Rectal smooth muscle tissue (tissue), 1 donor: ENCODE data around the gene PPARA.

Experiments
- H3K27ac ChIP-seq: one replicate; pipeline ENCODE4 v1.7.0; 2013; ENCODE audit warnings: low read depth, low read length, inconsistent platforms
- H3K27me3 ChIP-seq: one replicate; pipeline ENCODE4 v1.7.0; 2013; ENCODE audit warnings: low read length; ENCODE audit not compliant: control insufficient read depth, insufficient read depth
- H3K36me3 ChIP-seq: one replicate; pipeline ENCODE4 v1.7.0; 2013; ENCODE audit warnings: low read length; ENCODE audit not compliant: control insufficient read depth, insufficient read depth
- H3K4me1 ChIP-seq: one replicate; pipeline ENCODE4 v1.7.0; 2013; ENCODE audit warnings: low read length; ENCODE audit not compliant: control insufficient read depth, insufficient read depth
- H3K4me3 ChIP-seq: one replicate; pipeline ENCODE4 v1.7.0; 2013; ENCODE audit warnings: low read length
- H3K9ac ChIP-seq: one replicate; pipeline ENCODE4 v1.7.0; 2013; ENCODE audit warnings: low read length

Gene PPARA

DNA sequence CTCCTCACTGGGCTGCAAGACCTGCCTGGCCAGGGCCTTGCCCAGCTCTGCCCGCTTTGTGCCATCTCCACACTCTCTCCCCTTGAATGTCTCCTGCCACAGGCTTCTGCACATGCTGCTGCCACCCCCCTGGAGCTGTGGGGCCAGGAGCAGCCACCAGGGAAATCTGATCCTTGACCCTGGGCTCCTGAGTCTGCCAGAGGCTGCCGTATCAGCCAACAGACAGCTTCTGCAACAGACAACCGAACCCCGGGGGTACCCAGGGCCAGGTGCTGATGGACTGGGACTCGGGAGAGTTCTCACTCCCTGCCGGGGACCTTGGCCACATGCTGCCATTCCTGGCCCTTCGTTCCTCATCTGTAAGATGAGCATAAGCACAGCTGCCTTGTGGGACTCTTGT lies 3.3 kb upstream of the PPARA start:
- H3K27me3 ChIP-seq, result no peaks in the 10 kb centered on the region
- no peak overlapping the region for H3K27ac ChIP-seq
- H3K36me3 ChIP-seq, result no peaks in the 10 kb centered on the region
- H3K4me3 ChIP-seq, result no peak overlapping the region
- H3K9ac ChIP-seq, result no peak overlapping the region
- peaks cover 4% of the 10 kb centered on the region for H3K4me1 ChIP-seq

GRCh38 chr22:46147471-46148267 lies 2.7 kb upstream of the PPARA start:
- H3K4me3 ChIP-seq, result no peak overlapping the region
- H3K9ac ChIP-seq, result no peak overlapping the region
- no peaks in the 10 kb centered on the region for H3K36me3 ChIP-seq
- no peaks in the 10 kb centered on the region for H3K27me3 ChIP-seq
- no peak overlapping the region for H3K27ac ChIP-seq
- peaks cover 4% of the 10 kb centered on the region for H3K4me1 ChIP-seq

DNA sequence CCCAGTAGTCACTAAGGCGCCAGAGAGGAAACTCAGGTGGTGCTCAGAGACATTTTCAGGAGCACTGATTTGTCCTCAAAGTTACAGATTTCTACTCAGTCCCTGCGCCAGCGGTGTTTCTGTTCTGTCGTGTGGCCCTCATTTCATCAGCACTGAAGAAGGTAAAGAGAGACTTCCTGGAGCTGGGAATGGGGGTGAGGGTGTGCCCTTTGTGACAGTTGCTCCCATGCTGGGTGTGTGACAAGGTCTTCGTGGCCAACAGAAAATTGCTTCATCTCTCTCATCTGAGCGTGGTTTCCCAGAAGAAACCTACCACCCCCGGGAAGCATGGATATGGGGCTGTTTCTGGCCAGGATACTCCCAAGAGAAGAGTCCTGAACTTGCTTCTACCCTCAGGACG lies 2.0 kb upstream of the PPARA start:
- Histone ChIP-seq H3K27ac (no peak overlapping the region), H3K36me3 (no peaks in the 10 kb centered on the region), H3K4me1 (peaks cover 4% of the 10 kb centered on the region), H3K4me3 (peak overlapping the region; percentile 87), H3K27me3 (no peaks in the 10 kb centered on the region), H3K9ac (no peak overlapping the region)

- H3K27me3 ChIP-seq, result no peaks in the 10 kb centered on the region
- H3K27ac ChIP-seq, result peak overlapping the region; percentile 80
- H3K4me1 ChIP-seq, result peaks cover 4% of the 10 kb centered on the region
- peak overlapping the region; percentile 87 for H3K4me3 ChIP-seq
- peak overlapping the region; percentile 17 for H3K9ac ChIP-seq
- no peaks in the 10 kb centered on the region for H3K36me3 ChIP-seq
These were observed 1.4 kb upstream of the PPARA start for GRCh38 chr22:46148816-46149511.

- H3K27me3 ChIP-seq, result no peaks in the 10 kb centered on the region
- H3K9ac ChIP-seq, result peak overlapping the region; percentile 68
These were observed 753 bp upstream of the PPARA start for GRCh38 chr22:46149512-46150033.

GRCh38 chr22:46150655-46151477 lies 540 bp downstream of the PPARA start:
- peak overlapping the region; percentile 80 for H3K4me3 ChIP-seq
- H3K9ac ChIP-seq, result peak overlapping the region; percentile 74
- no peak overlapping the region for H3K27ac ChIP-seq
- H3K36me3 ChIP-seq, result no peaks in the 10 kb centered on the region
- H3K4me1 ChIP-seq, result peaks cover 4% of the 10 kb centered on the region
- H3K27me3 ChIP-seq, result no peaks in the 10 kb centered on the region

More at GRCh38 chr22:46149512-46150033, 753 bp upstream of the PPARA start:
- no peaks in the 10 kb centered on the region for H3K36me3 ChIP-seq
- H3K4me3 ChIP-seq, result peak overlapping the region; percentile 87
- peaks cover 4% of the 10 kb centered on the region for H3K4me1 ChIP-seq
- peak overlapping the region; percentile 80 for H3K27ac ChIP-seq

GRCh38 chr22:46153930-46154329 lies 3.6 kb downstream of the PPARA start:
- H3K9ac ChIP-seq, result no peak overlapping the region
- H3K27ac ChIP-seq, result no peak overlapping the region
- H3K27me3 ChIP-seq, result no peaks in the 10 kb centered on the region
- no peak overlapping the region for H3K4me3 ChIP-seq
- H3K4me1 ChIP-seq, result peaks cover 4% of the 10 kb centered on the region
- no peaks in the 10 kb centered on the region for H3K36me3 ChIP-seq

DNA sequence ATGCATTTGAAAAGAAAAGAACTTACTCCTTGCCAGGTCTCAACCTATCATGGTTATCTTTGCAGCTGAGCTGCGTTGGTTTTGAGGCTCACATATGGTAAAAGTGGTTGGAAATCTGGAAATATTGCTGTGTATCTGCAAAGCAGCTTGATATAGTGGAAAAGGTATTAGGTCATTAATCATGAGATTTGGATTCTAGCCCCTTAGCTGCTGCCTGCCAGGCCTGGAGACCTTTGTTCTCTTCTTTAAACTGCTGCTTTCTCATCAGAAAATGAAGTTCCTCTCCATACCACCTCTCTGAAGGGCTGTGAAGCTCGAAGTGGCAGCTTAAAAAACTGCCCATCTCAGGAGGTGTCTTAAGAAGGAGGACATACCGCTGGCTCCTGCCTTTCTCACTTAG lies 5.7 kb downstream of the PPARA start:
- Histone ChIP-seq H3K4me3 (no peak overlapping the region), H3K27me3 (no peaks in the 10 kb centered on the region), H3K27ac (no peak overlapping the region), H3K4me1 (peaks cover 4% of the 10 kb centered on the region), H3K9ac (no peak overlapping the region), H3K36me3 (no peaks in the 10 kb centered on the region)

- Histone ChIP-seq H3K4me1 (no peaks in the 10 kb centered on the region), H3K4me3 (no peak overlapping the region), H3K36me3 (no peaks in the 10 kb centered on the region), H3K27ac (no peak overlapping the region), H3K27me3 (no peaks in the 10 kb centered on the region), H3K9ac (no peak overlapping the region)
These were observed 8.0 kb downstream of the PPARA start for GRCh38 chr22:46158283-46158682.

GRCh38 chr22:46159212-46159611 lies 8.9 kb downstream of the PPARA start:
- Histone ChIP-seq H3K27ac (no peak overlapping the region), H3K4me1 (no peaks in the 10 kb centered on the region), H3K9ac (no peak overlapping the region), H3K4me3 (no peak overlapping the region), H3K27me3 (no peaks in the 10 kb centered on the region), H3K36me3 (no peaks in the 10 kb centered on the region)

DNA sequence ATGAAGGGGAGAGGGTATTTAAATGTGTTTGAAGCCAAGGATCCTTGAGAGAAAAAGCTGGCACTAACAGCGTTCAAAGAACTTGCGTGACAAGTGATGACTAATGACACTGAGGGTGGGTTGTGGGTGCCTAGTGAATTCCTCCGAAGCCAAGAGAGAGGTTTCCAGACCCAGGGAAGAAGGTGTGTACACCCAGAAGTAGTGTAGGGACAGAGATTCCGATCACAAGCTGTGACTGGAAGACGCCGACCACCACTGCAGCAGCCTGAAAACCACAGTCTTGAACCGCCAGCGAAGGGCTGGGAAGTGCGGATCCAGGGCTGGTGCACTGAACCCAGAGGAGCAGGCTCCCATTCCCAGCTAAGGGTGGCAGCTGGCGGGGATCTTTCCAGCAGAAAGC lies 9.5 kb downstream of the PPARA start:
- Histone ChIP-seq H3K9ac (no peak overlapping the region), H3K27ac (no peak overlapping the region), H3K27me3 (no peaks in the 10 kb centered on the region), H3K4me3 (no peak overlapping the region), H3K4me1 (no peaks in the 10 kb centered on the region), H3K36me3 (no peaks in the 10 kb centered on the region)

- H3K9ac ChIP-seq, result no peak overlapping the region
- no peak overlapping the region for H3K27ac ChIP-seq
- no peaks in the 10 kb centered on the region for H3K27me3 ChIP-seq
- no peaks in the 10 kb centered on the region for H3K4me1 ChIP-seq
- H3K36me3 ChIP-seq, result no peaks in the 10 kb centered on the region
- H3K4me3 ChIP-seq, result no peak overlapping the region
These were observed 12.0 kb downstream of the PPARA start for GRCh38 chr22:46162285-46162684.
